PC-3 (cell line): ENCODE measurements around the gene KLHDC8A. TPM values are rescaled to one million over a fixed set of nuclear protein-coding genes. Genes with fewer than 3 reads are reported as not detected.

Source experiments
- ATAC-seq: fragments of 200-7000 bp; cut with Tn5 transposase; 2 replicates; pipeline ENCODE4 v1.9.1; 2020; ENCODE audit warnings: mild to moderate bottlenecking, moderate library complexity
- BruUV-seq: library from RNA; stranded (reverse); fragments of 400-500 nt; replicated peaks from 2 replicates; lab custom pipeline; 2021; lab: Mats Ljungman, UMichigan
- CTCF ChIA-PET: fragments of 300-600 bp; sonication (Branson Sonifier 250); formaldehyde crosslinking; loops from one replicate; lab custom pipeline; 2022; ENCODE audit warnings: antibody characterized with exemption; lab: Charles Lee
- POLR2A ChIA-PET: fragments of 300-600 bp; sonication (Branson Sonifier 250); formaldehyde crosslinking; loops from one replicate; lab custom pipeline; 2022; ENCODE audit warnings: antibody characterized with exemption; ENCODE audit not compliant: unreplicated experiment; lab: Charles Lee
- DNase-seq: peaks from one replicate; pipeline ENCODE4 v3.0.0-alpha.2; 2015
- H2AFZ ChIP-seq: fragments of 300-600 bp; sonication (generic); 2 replicates; pipeline ENCODE4 v1.6.0; 2016; ENCODE audit warnings: antibody characterized with exemption, low read length
- H3F3A ChIP-seq: fragments of 300-600 bp; sonication (generic); one replicate; pipeline ENCODE4 v1.6.0; 2017; ENCODE audit warnings: antibody characterized with exemption, low read length, control low read depth, mild to moderate bottlenecking; ENCODE audit not compliant: unreplicated experiment
- H3K27ac ChIP-seq: fragments of 300-600 bp; sonication (generic); 2 replicates; pipeline ENCODE4 v1.5.1; 2016; ENCODE audit warnings: mild to moderate bottlenecking, low read length
- H3K27me3 ChIP-seq: fragments of 300-600 bp; sonication (generic); 2 replicates; pipeline ENCODE4 v1.6.1; 2016; ENCODE audit warnings: low read length, mixed read lengths
- H3K36me3 ChIP-seq: fragments of 300-600 bp; sonication (generic); 2 replicates; pipeline ENCODE4 v1.6.1; 2016; ENCODE audit warnings: low read depth, mixed run types, low read length, mixed read lengths
- H3K4me1 ChIP-seq: fragments of 300-600 bp; sonication (generic); 2 replicates; pipeline ENCODE4 v1.5.1; 2016; ENCODE audit warnings: low read length; ENCODE audit not compliant: insufficient read depth
- H3K4me2 ChIP-seq: fragments of 300-600 bp; sonication (generic); 2 replicates; pipeline ENCODE4 v1.6.0; 2016; ENCODE audit warnings: low read length
- H3K4me3 ChIP-seq: fragments of 300-600 bp; sonication (generic); 2 replicates; pipeline ENCODE4 v1.5.1; 2016; ENCODE audit warnings: mild to moderate bottlenecking, low read length, mixed read lengths
- H3K79me2 ChIP-seq: fragments of 300-600 bp; sonication (generic); 2 replicates; pipeline ENCODE4 v1.6.1; 2017; ENCODE audit warnings: low read length, mixed read lengths
- H3K9ac ChIP-seq: fragments of 300-600 bp; sonication (generic); 2 replicates; pipeline ENCODE4 v1.6.0; 2016; ENCODE audit warnings: mild to moderate bottlenecking, low read length
- H3K9me2 ChIP-seq: fragments of 300-600 bp; sonication (generic); replicated peaks from 2 replicates; pipeline ENCODE4 v1.6.1; 2016; ENCODE audit warnings: mixed run types, low read length, mixed read lengths
- H3K9me3 ChIP-seq: fragments of 300-600 bp; sonication (generic); 2 replicates; pipeline ENCODE4 v1.6.1; 2016; ENCODE audit warnings: low read length, mixed read lengths
- H4K20me1 ChIP-seq: fragments of 300-600 bp; sonication (generic); 2 replicates; pipeline ENCODE4 v1.6.1; 2016; ENCODE audit warnings: low read length, mixed read lengths
- EZH2 ChIP-seq: fragments of 300-600 bp; sonication (generic); IDR thresholded peaks from one replicate; pipeline ENCODE4 v1.6.1; 2017; ENCODE audit warnings: antibody characterized with exemption, mild to moderate bottlenecking, low read length; ENCODE audit not compliant: unreplicated experiment
- EZH2phosphoT487 ChIP-seq: fragments of 300-600 bp; sonication (generic); IDR thresholded peaks from 2 replicates; pipeline ENCODE4 v1.6.1; 2018; ENCODE audit warnings: mild to moderate bottlenecking, antibody characterized with exemption, low read length, borderline replicate concordance
- intact Hi-C: fragments of 100-400 bp; cut with micrococcal nuclease; formaldehyde crosslinking; loops from 2 replicates; pipeline ENCODE4 v1.9.0; 2023
- total RNA-seq: library from RNA; depleted of rRNA; stranded (reverse); fragments of >200 nt; gene quantifications from 2 replicates; pipeline ENCODE4 v1.2.3, GENCODE V29; 2014
- TF ChIP-seq, protein P1 (sequence below): fragments of 300-600 bp; sonication (generic); conservative IDR thresholded peaks from 2 replicates; pipeline ENCODE4 v1.5.1; 2017; ENCODE audit warnings: antibody characterized with exemption, low read depth, mild to moderate bottlenecking, low read length

Gene KLHDC8A
- total RNA-seq, 1 experiment from 2014 or later: not detected

DNA sequence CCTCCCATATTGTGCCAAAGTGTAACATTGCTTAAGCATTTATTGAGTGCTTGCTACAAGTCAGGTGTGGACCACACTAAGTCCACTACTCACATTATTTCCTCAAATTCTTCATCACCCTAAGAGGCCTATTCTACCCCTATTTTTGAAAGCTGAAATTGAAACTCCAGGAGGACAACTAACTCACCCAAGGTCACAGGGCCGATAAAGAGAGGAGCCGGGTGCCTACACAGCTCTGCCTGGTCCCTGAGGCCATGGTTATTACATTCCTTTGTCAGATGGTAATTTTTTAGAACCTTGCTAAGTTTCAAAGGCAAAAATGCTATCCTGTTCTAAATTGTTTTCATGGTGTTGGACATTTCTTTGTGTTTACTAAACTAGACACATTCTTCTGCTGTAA lies 24.2 kb upstream of the KLHDC8A start:
- DNase-seq: no peak
- Histone ChIP-seq H3K9ac (no peak overlapping the region), H3F3A (no peaks in the 10 kb centered on the region), H4K20me1 (no peaks in the 10 kb centered on the region), H3K27ac (no peak overlapping the region), H3K4me3 (no peak overlapping the region), H3K9me3 (no peaks in the 10 kb centered on the region), H3K36me3 (no peaks in the 10 kb centered on the region), H3K4me1 (peaks cover 13% of the 10 kb centered on the region), H2AFZ (no peak overlapping the region), H3K9me2 (no peaks in the 10 kb centered on the region), H3K27me3 (peaks cover 4% of the 10 kb centered on the region; the same call in 1 of the 2 replicates), H3K4me2 (no peak overlapping the region), H3K79me2 (no peaks in the 10 kb centered on the region)
- TF ChIP-seq, protein P1, sequence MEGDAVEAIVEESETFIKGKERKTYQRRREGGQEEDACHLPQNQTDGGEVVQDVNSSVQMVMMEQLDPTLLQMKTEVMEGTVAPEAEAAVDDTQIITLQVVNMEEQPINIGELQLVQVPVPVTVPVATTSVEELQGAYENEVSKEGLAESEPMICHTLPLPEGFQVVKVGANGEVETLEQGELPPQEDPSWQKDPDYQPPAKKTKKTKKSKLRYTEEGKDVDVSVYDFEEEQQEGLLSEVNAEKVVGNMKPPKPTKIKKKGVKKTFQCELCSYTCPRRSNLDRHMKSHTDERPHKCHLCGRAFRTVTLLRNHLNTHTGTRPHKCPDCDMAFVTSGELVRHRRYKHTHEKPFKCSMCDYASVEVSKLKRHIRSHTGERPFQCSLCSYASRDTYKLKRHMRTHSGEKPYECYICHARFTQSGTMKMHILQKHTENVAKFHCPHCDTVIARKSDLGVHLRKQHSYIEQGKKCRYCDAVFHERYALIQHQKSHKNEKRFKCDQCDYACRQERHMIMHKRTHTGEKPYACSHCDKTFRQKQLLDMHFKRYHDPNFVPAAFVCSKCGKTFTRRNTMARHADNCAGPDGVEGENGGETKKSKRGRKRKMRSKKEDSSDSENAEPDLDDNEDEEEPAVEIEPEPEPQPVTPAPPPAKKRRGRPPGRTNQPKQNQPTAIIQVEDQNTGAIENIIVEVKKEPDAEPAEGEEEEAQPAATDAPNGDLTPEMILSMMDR: no peak
- TF ChIP-seq EZH2 (no peak), EZH2phosphoT487 (no peak)
- CTCF ChIA-PET: no interaction called here
- intact Hi-C loops: no loop called here
- no TSS peak for BruUV-seq
- POLR2A ChIA-PET: interaction anchor here (0.6 kb wide), 1 partner anchor 865 kb away, joined by 3 read pairs; no protein-coding TSS in a partner anchor
- ATAC-seq: no peak

GRCh38 chr1:205379056-205379455 lies 22.3 kb upstream of the KLHDC8A start:
- DNase-seq: no peak

DNA sequence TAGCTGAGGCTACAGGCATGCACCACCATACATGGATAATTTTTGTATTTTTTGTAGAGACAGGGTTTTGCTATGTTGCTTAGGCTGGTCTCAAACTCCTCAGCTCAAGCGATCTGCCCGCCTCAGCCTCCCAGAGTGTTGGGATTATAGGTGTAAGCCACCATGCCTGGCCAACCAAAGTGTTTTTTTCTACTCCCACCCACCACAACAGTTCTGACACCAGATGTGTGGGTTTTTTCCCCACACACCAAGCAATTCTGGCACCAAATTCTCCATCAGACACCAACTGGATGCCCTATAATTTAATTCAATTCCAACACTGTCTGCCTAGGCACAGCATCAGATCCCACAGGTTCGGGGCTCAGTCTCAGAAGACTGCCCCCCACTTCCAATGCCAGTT lies 20.6 kb upstream of the KLHDC8A start:
- ATAC-seq (no peak), DNase-seq (no peak)
- POLR2A ChIA-PET: no interaction called here
- H3K9me2 ChIP-seq: no peaks in the 10 kb centered on the region
- H3F3A ChIP-seq: peaks cover 5% of the 10 kb centered on the region
- no peaks in the 10 kb centered on the region for H4K20me1 ChIP-seq
- H3K4me1 ChIP-seq: peaks cover 40% of the 10 kb centered on the region
- no peak overlapping the region for H3K27ac ChIP-seq
- TF ChIP-seq, protein P1: no peak
- TF ChIP-seq EZH2phosphoT487: no peak
- no peak for TF ChIP-seq EZH2
- H3K9me3 ChIP-seq: no peaks in the 10 kb centered on the region
- H3K9ac ChIP-seq: no peak overlapping the region
- H3K36me3 ChIP-seq: no peaks in the 10 kb centered on the region
- no TSS peak for BruUV-seq
- H3K27me3 ChIP-seq: peaks cover 4% of the 10 kb centered on the region; the same call in 1 of the 2 replicates
- CTCF ChIA-PET: no interaction called here
- intact Hi-C loops: no loop called here
- H3K4me3 ChIP-seq: no peak overlapping the region
- H3K4me2 ChIP-seq: peak overlapping the region; percentile 66
- H3K79me2 ChIP-seq: no peaks in the 10 kb centered on the region
- H2AFZ ChIP-seq: no peak overlapping the region

More at GRCh38 chr1:205379056-205379455, 22.3 kb upstream of the KLHDC8A start:
- Histone ChIP-seq H3K36me3 (no peaks in the 10 kb centered on the region), H3K27me3 (peaks cover 4% of the 10 kb centered on the region; the same call in 1 of the 2 replicates), H4K20me1 (no peaks in the 10 kb centered on the region), H3K4me3 (no peak overlapping the region), H2AFZ (no peak overlapping the region), H3F3A (peaks cover 5% of the 10 kb centered on the region), H3K27ac (no peak overlapping the region), H3K79me2 (no peaks in the 10 kb centered on the region), H3K4me1 (peaks cover 32% of the 10 kb centered on the region), H3K9me3 (no peaks in the 10 kb centered on the region), H3K9me2 (no peaks in the 10 kb centered on the region), H3K9ac (no peak overlapping the region), H3K4me2 (no peak overlapping the region)
- ChIA-PET POLR2A (no interaction called here), CTCF (no interaction called here)
- TF ChIP-seq EZH2 (no peak), EZH2phosphoT487 (no peak)
- TF ChIP-seq, protein P1: no peak
- no peak for ATAC-seq
- intact Hi-C loops: no loop called here
- BruUV-seq: no TSS peak
